DMS 273 (cell line): ENCODE data around the gene DAD1.
A peak's percentile ranks its signal among the peaks of the same experiment; 100 is the strongest.

ENCODE experiments used
- DNase-seq: peaks from one replicate; lab custom pipeline; 2025; ENCODE audit not compliant: unreplicated experiment; lab: John Stamatoyannopoulos, UW

DAD1 gene

DNA sequence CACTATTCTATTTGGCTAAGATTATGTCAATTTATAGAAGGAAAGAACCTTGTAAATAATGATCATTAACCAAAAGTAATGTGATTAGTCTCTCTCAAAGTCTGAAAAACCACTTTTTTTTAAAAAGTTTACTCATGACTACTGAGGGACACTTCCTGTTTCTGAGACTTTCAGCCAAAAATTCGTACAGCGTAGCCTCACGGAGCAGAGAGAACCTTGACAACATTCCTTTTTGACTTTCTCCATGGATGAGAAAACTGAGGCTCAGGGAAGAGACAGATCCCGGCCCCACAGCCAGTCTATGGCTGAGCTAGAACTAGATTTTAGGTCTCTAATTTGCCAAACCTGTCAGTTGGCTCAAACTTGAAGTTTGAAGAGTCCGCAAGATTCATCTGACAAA, 68.2 kb downstream of the DAD1 start:
- no peak for DNase-seq

- peak; percentile 61 for DNase-seq
These were observed 68.9 kb downstream of the DAD1 start for GRCh38 chr14:22519877-22520685.

- DNase-seq = peak; percentile 26
These were observed 71.0 kb downstream of the DAD1 start for GRCh38 chr14:22518073-22518472.

DNA sequence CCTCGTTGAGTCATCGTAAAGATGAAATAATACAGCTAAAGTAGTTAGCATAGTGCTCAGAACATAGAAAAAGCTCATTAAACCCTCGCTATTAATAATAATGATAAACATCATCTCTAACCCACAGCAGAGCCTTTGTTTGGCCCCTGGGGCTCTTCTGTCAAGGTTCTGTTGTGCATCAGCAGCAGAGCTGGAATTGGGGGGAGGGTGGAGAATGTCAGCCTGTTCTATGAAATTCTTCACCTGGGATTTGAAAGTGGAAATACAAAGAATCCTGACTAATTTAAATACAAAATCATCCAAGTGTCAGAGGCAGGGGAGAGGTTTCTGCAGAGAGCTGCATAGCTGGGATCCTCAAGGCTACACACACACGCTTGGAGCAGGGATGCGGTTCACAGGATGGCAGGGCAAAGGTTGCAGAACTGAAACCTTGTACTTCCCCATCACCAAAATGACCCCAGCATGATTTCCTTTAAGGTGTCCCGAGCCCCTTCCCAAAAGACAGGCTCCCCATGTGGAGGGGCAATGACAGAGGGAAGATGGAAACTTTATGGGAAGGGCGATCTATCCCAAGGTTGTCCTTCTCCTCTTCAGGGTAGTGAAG, 71.8 kb downstream of the DAD1 start:
- DNase-seq = no peak

DNA sequence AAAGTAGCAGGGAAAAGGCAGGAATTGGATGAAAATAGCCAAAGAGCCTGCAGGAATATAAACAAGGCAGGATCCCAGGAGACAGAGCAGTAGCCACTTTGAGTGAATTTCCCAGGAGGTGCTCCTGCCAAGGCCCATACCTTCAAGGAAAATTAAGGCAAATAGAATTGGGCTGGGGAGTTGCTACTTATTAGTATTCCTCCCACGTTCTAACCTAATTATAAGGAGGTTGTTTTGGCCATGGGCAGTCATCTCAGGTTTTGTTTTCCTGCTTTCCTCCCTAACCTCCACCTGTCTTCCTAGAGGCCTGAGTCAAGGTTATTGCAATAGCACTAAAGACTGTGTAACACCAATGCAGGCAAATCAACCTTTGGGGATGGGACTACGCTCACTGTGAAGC, 73.1 kb downstream of the DAD1 start:
- peak; percentile 75 for DNase-seq
